ENCODE results near the gene WDR62.

Gene WDR62

GRCh38 chr19:36054733-36055686, at the start of gene WDR62:
Gene WDR62, plus strand, starts transcription at chr19:36054897. Its CDS starts 75 bp downstream, at chr19:36054972.
- peak; percentile 92 to 95 for DNase-seq

- DNase-seq = no peak
These were observed 47.7 kb upstream of the WDR62 start for GRCh38 chr19:36006955-36007354.

- DNase-seq = no peak
These were observed 46.2 kb upstream of the WDR62 start, which contains the start of gene SYNE4 for GRCh38 chr19:36008336-36008978. Gene SYNE4, minus strand, starts transcription at chr19:36008813. Its CDS starts 132 bp downstream, at chr19:36008681.

- DNase-seq = no peak
These were observed 45.5 kb upstream of the WDR62 start for GRCh38 chr19:36009220-36009619.

GRCh38 chr19:36009633-36010379, 44.9 kb upstream of the WDR62 start:
- no peak for DNase-seq

- DNase-seq = no peak
These were observed 44.3 kb upstream of the WDR62 start for GRCh38 chr19:36010402-36010801.

GRCh38 chr19:36013280-36014011, 41.3 kb upstream of the WDR62 start:
- DNase-seq = no peak

GRCh38 chr19:36014012-36014924, 40.4 kb upstream of the WDR62 start, which contains the start of gene ALKBH6:
Gene ALKBH6, minus strand, starts transcription at chr19:36014213. Its CDS starts 816 bp downstream, at chr19:36013397.
- DNase-seq = peak; percentile 97 to 99

GRCh38 chr19:36019061-36019670, 35.5 kb upstream of the WDR62 start:
- no peak for DNase-seq

GRCh38 chr19:36023432-36023831, 31.3 kb upstream of the WDR62 start:
- no peak for DNase-seq

- DNase-seq = no peak
These were observed 29.2 kb upstream of the WDR62 start for GRCh38 chr19:36025541-36025940.

GRCh38 chr19:36026091-36026876, 28.4 kb upstream of the WDR62 start:
- no peak for DNase-seq

GRCh38 chr19:36027696-36028095, 27.0 kb upstream of the WDR62 start:
- DNase-seq = no peak

- DNase-seq = no peak
These were observed 26.2 kb upstream of the WDR62 start for GRCh38 chr19:36028313-36029041.

GRCh38 chr19:36030264-36031148, 24.2 kb upstream of the WDR62 start:
- no peak for DNase-seq

GRCh38 chr19:36031308-36031707, 23.4 kb upstream of the WDR62 start:
- DNase-seq = no peak

GRCh38 chr19:36032251-36033104, 22.2 kb upstream of the WDR62 start, which contains the start of gene CLIP3:
Gene CLIP3, minus strand, starts transcription at chr19:36032873. Its CDS starts 516 bp downstream, at chr19:36032357.
- DNase-seq = no peak
